Small intestine (tissue), 7 donors: ENCODE results near the gene MIB1. TPM values are rescaled to one million over a fixed set of nuclear protein-coding genes. Genes with fewer than 3 reads are reported as not detected.

Experiments used
- DNase-seq, 2 donors: peaks; one replicate each; pipeline versions ENCODE4 v3.0.0 to v3.0.0-alpha.2; 2013
- FAIRE-seq: peaks from 2 replicates; lab custom pipeline; 2012; peaks lifted over from hg19 to GRCh38; lab: Jason Lieb, UNC
- H3K27ac ChIP-seq, 3 donors: one replicate each; pipeline ENCODE4 v1.5.1; 2013; ENCODE audit warnings: low read length in 2 of 3, mild to moderate bottlenecking in 2 of 3, control low read depth in 1 of 3, inconsistent platforms in 1 of 3, low read depth in 1 of 3, moderate library complexity in 1 of 3
- H3K27me3 ChIP-seq, 3 donors: one replicate each; pipeline ENCODE4 v1.6.1; 2013; ENCODE audit warnings: low read length in 3 of 3, inconsistent platforms in 1 of 3; ENCODE audit not compliant: control insufficient read depth in 3 of 3, insufficient read depth in 3 of 3
- H3K36me3 ChIP-seq, 3 donors: one replicate each; pipeline ENCODE4 v1.6.1; 2013; ENCODE audit warnings: low read length in 3 of 3, inconsistent platforms in 1 of 3, low read depth in 1 of 3, mild to moderate bottlenecking in 1 of 3, moderate library complexity in 1 of 3; ENCODE audit not compliant: control insufficient read depth in 3 of 3, insufficient read depth in 2 of 3
- H3K4me1 ChIP-seq, 3 donors: one replicate each; pipeline ENCODE4 v1.6.1; 2013; ENCODE audit warnings: low read length in 2 of 3, inconsistent platforms in 1 of 3, low read depth in 1 of 3, mild to moderate bottlenecking in 1 of 3, moderate library complexity in 1 of 3; ENCODE audit not compliant: control insufficient read depth in 3 of 3, insufficient read depth in 2 of 3
- H3K4me3 ChIP-seq, 3 donors: one replicate each; pipeline ENCODE4 v1.5.1; 2013; ENCODE audit warnings: low read length in 3 of 3, control low read depth in 1 of 3, inconsistent platforms in 1 of 3, low read depth in 1 of 3, mild to moderate bottlenecking in 1 of 3, moderate library complexity in 1 of 3
- H3K9me3 ChIP-seq, 2 donors: one replicate each; pipeline ENCODE4 v1.6.1; 2013; ENCODE audit warnings: low read depth in 1 of 2, low read length in 1 of 2; ENCODE audit not compliant: control insufficient read depth in 2 of 2, insufficient read depth in 1 of 2
- WGBS, 3 donors: extraction: QIAGEN DNeasy Blood & Tissue Kit; methylation state at CpG; one replicate each; pipeline ENCODE4 v1.1.7; 2013; 5-methylcytosine and 5-hydroxymethylcytosine counted together
- polyA plus RNA-seq, 4 donors: library from polyadenylated mRNA; stranded (reverse) in 3 of 4; unstranded in 1 of 4; fragments of 200-250 nt in 3 of 4; fragments of 120-200 nt in 1 of 4; gene quantifications; one replicate each; pipeline versions ENCODE4 v1.2.1 to v1.2.3, GENCODE V29; 2013
- donor health status: healthy with polysubstance abuse.
- donor health status: control.
- donor health status: control.
- donor health status: Bipolar disorder and iron deficiency.
- donor health status: healthy.

MIB1 gene
- polyA plus RNA-seq, 4 donors, result 3.1 to 23.1 (median 4.3) TPM

- FAIRE-seq (no peak), DNase-seq (no peak)
- WGBS, 3 donors, result 97 to 98% (median 97%) methylated on average over 3 of the region's 3 CpGs
Observed at GRCh38 chr18:21855432-21855831, 114.8 kb downstream of the MIB1 start.

GRCh38 chr18:21857871-21858270 lies 117.3 kb downstream of the MIB1 start:
- no peaks in the 10 kb centered on the region for H3K9me3 ChIP-seq
- no peaks in the 10 kb centered on the region for H3K4me1 ChIP-seq
- DNase-seq (no peak), FAIRE-seq (no peak)
- no peaks in the 10 kb centered on the region for H3K27me3 ChIP-seq
- no peak overlapping the region for H3K4me3 ChIP-seq
- H3K36me3 ChIP-seq, result peaks cover 3 to 22% (median 5%) of the 10 kb centered on the region in 3 donors
- H3K27ac ChIP-seq, result no peak overlapping the region
- 71 to 87% (median 76%) methylated on average over 3 of the region's 3 CpGs for WGBS, 3 donors

More at GRCh38 chr18:21855432-21855831, 114.8 kb downstream of the MIB1 start:
- no peaks in the 10 kb centered on the region for H3K9me3 ChIP-seq
- no peaks in the 10 kb centered on the region for H3K4me1 ChIP-seq
- H3K4me3 ChIP-seq, result no peak overlapping the region
- H3K27me3 ChIP-seq, result no peaks in the 10 kb centered on the region
- H3K27ac ChIP-seq, result no peak overlapping the region
- H3K36me3 ChIP-seq, result peaks cover 0 to 10% (median 2%) of the 10 kb centered on the region in 3 donors

GRCh38 chr18:21858544-21858943 lies 118.0 kb downstream of the MIB1 start:
- peaks cover 0 to 2% of the 10 kb centered on the region in 2 donors for H3K9me3 ChIP-seq
- FAIRE-seq (no peak), DNase-seq (no peak)
- H3K27ac ChIP-seq, result no peak overlapping the region
- H3K36me3 ChIP-seq, result peaks cover 3 to 29% (median 5%) of the 10 kb centered on the region in 3 donors
- H3K4me3 ChIP-seq, result no peak overlapping the region
- H3K4me1 ChIP-seq, result no peaks in the 10 kb centered on the region
- no peaks in the 10 kb centered on the region for H3K27me3 ChIP-seq
- 77 to 89% (median 80%) methylated on average over 1 of the region's 1 CpG for WGBS, 3 donors

- H3K36me3 ChIP-seq, result peaks cover 3 to 23% (median 3%) of the 10 kb centered on the region in 3 donors
- no peak overlapping the region for H3K27ac ChIP-seq
- DNase-seq (no peak), FAIRE-seq (no peak)
- H3K4me3 ChIP-seq, result no peak overlapping the region
- H3K27me3 ChIP-seq, result no peaks in the 10 kb centered on the region
- peaks cover 0 to 2% of the 10 kb centered on the region in 2 donors for H3K9me3 ChIP-seq
- no peaks in the 10 kb centered on the region for H3K4me1 ChIP-seq
- WGBS, 3 donors, result 88 to 90% (median 88%) methylated on average over 5 of the region's 5 CpGs
Observed at GRCh38 chr18:21864386-21864785, 123.8 kb downstream of the MIB1 start.

GRCh38 chr18:21865043-21865442 lies 124.5 kb downstream of the MIB1 start:
- Histone ChIP-seq H3K4me1 (no peaks in the 10 kb centered on the region), H3K27ac (no peak overlapping the region), H3K4me3 (no peak overlapping the region), H3K9me3 (peaks cover 0 to 2% of the 10 kb centered on the region in 2 donors), H3K36me3 (peaks cover 3 to 22% (median 3%) of the 10 kb centered on the region in 3 donors), H3K27me3 (no peaks in the 10 kb centered on the region)
- FAIRE-seq, result no peak
- DNase-seq, result no peak
- WGBS, 3 donors, result 68 to 81% (median 76%) methylated on average over 2 of the region's 2 CpGs

- no peak for FAIRE-seq
- 93 to 97% (median 95%) methylated on average over 4 of the region's 4 CpGs for WGBS, 3 donors
Observed at GRCh38 chr18:21868770-21869169, 128.2 kb downstream of the MIB1 start.

GRCh38 chr18:21889570-21889969 lies 149.0 kb downstream of the MIB1 start:
- Histone ChIP-seq H3K9me3 (peaks cover 0 to 6% of the 10 kb centered on the region in 2 donors), H3K27ac (no peak overlapping the region), H3K4me3 (no peak overlapping the region), H3K36me3 (no peaks in the 10 kb centered on the region), H3K4me1 (no peaks in the 10 kb centered on the region), H3K27me3 (no peaks in the 10 kb centered on the region)
- WGBS, 3 donors, result 68 to 77% (median 71%) methylated on average over 1 of the region's 1 CpG
- DNase-seq (no peak), FAIRE-seq (no peak)

More at GRCh38 chr18:21868770-21869169, 128.2 kb downstream of the MIB1 start:
- Histone ChIP-seq H3K36me3 (no peaks in the 10 kb centered on the region), H3K4me1 (no peaks in the 10 kb centered on the region), H3K4me3 (no peak overlapping the region), H3K27ac (no peak overlapping the region), H3K9me3 (peaks cover 0 to 6% of the 10 kb centered on the region in 2 donors), H3K27me3 (no peaks in the 10 kb centered on the region)
- DNase-seq, result no peak

GRCh38 chr18:21894619-21895367 lies 154.2 kb downstream of the MIB1 start:
- Histone ChIP-seq H3K36me3 (no peaks in the 10 kb centered on the region), H3K4me1 (peaks cover 0 to 2% (median 0%) of the 10 kb centered on the region in 3 donors), H3K9me3 (no peaks in the 10 kb centered on the region), H3K27me3 (no peaks in the 10 kb centered on the region), H3K4me3 (no peak overlapping the region), H3K27ac (no peak overlapping the region)
- 41 to 57% (median 54%) methylated on average over 5 of the region's 5 CpGs for WGBS, 3 donors
- DNase-seq, result peak in 1 of 2 donors; percentile 32
- FAIRE-seq, result no peak
